GM21360 (cell line): ENCODE data around the gene MRPL33.

Experiments
- ATAC-seq: cut with Tn5 transposase; IDR thresholded peaks from one replicate; pipeline ENCODE4 v1.9.1; 2021; ENCODE audit warnings: mild to moderate bottlenecking, moderate library complexity; ENCODE audit not compliant: unreplicated experiment

Gene MRPL33

GRCh38 chr2:27771548-27772335, at the start of gene MRPL33:
Gene MRPL33 (plus strand): TSS chr2:27771719. CDS start chr2:27771778, 59 bp downstream.
- ATAC-seq = peak; percentile 91

GRCh38 chr2:27721884-27722485, 49.5 kb upstream of the MRPL33 start:
- ATAC-seq = no peak

GRCh38 chr2:27723372-27724144, 48.0 kb upstream of the MRPL33 start:
- ATAC-seq = no peak

GRCh38 chr2:27724191-27724590, 47.3 kb upstream of the MRPL33 start:
- ATAC-seq = no peak

GRCh38 chr2:27724905-27725701, 46.4 kb upstream of the MRPL33 start:
- no peak for ATAC-seq

- no peak for ATAC-seq
Measured at GRCh38 chr2:27727257-27727656, 44.3 kb upstream of the MRPL33 start.

- ATAC-seq = no peak
Measured at GRCh38 chr2:27728081-27728858, 43.2 kb upstream of the MRPL33 start.

GRCh38 chr2:27729198-27729597, 42.3 kb upstream of the MRPL33 start:
- no peak for ATAC-seq

- no peak for ATAC-seq
Measured at GRCh38 chr2:27729614-27730013, 41.9 kb upstream of the MRPL33 start.

GRCh38 chr2:27730261-27730662, 41.3 kb upstream of the MRPL33 start:
- ATAC-seq = no peak

- ATAC-seq = no peak
Measured at GRCh38 chr2:27730980-27731691, 40.4 kb upstream of the MRPL33 start.

GRCh38 chr2:27734305-27734704, 37.2 kb upstream of the MRPL33 start:
- ATAC-seq = no peak

- no peak for ATAC-seq
Measured at GRCh38 chr2:27735263-27735904, 36.1 kb upstream of the MRPL33 start.

- no peak for ATAC-seq
Measured at GRCh38 chr2:27736031-27736889, 35.3 kb upstream of the MRPL33 start.

GRCh38 chr2:27736890-27737204, 34.7 kb upstream of the MRPL33 start:
- no peak for ATAC-seq

- no peak for ATAC-seq
Measured at GRCh38 chr2:27737676-27738348, 33.7 kb upstream of the MRPL33 start.

GRCh38 chr2:27738349-27739057, 33.0 kb upstream of the MRPL33 start:
- ATAC-seq = no peak
